Activated CD4-positive, alpha-beta memory T cell treated with anti-CD3 and anti-CD28 coated beads, Interleukin-2, amount 10 ng/mL, durations not matched to agents 7 days and 5 days (primary cell): Measurements from ENCODE around the gene LMTK2. TPM values are rescaled to one million over a fixed set of nuclear protein-coding genes. Genes with fewer than 3 reads are reported as not detected.

Source experiments
- CTCF ChIA-PET: fragments of 350-600 bp; sonication (Branson Sonifier 250); formaldehyde crosslinking; loops from one replicate; lab custom pipeline; 2021; ENCODE audit warnings: antibody characterized with exemption, inconsistent platforms; lab: Charles Lee
- POLR2A ChIA-PET: fragments of 350-600 bp; sonication (Branson Sonifier 250); formaldehyde crosslinking; loops from one replicate; lab custom pipeline; 2021; ENCODE audit warnings: antibody characterized with exemption; lab: Charles Lee
- DNase-seq: peaks from one replicate; pipeline ENCODE4 v3.0.0-alpha.2; 2020
- H3K27ac Mint-ChIP-seq: one replicate; pipeline ENCODE4 v1.8.0; 2021; ENCODE audit warnings: mild to moderate bottlenecking, mixed read lengths
- H3K27me3 Mint-ChIP-seq: one replicate; pipeline ENCODE4 v1.8.0; 2021; ENCODE audit warnings: mixed read lengths
- H3K36me3 Mint-ChIP-seq: one replicate; pipeline ENCODE4 v1.8.0; 2021; ENCODE audit warnings: low read depth, mixed read lengths
- H3K4me1 Mint-ChIP-seq: one replicate; pipeline ENCODE4 v1.8.0; 2021; ENCODE audit warnings: mixed read lengths
- H3K4me3 Mint-ChIP-seq: one replicate; pipeline ENCODE4 v1.8.0; 2021; ENCODE audit warnings: mild to moderate bottlenecking, mixed read lengths
- H3K9me3 Mint-ChIP-seq: one replicate; pipeline ENCODE4 v1.8.0; 2021; ENCODE audit warnings: mixed read lengths
- total RNA-seq, 2 experiments: library from RNA; stranded (reverse); gene quantifications; one replicate each; pipeline ENCODE4 v1.2.3, GENCODE V29; 2021

LMTK2 gene
- total RNA-seq, 2 experiments from 2014 or later = 10.0 to 11.6 TPM

GRCh38 chr7:98203964-98204605 is 97.4 kb downstream of the LMTK2 start:
- CTCF ChIA-PET = no interaction called here
- DNase-seq = no peak
- Mint-ChIP-seq H3K27me3 (no peaks in the 10 kb centered on the region), H3K9me3 (peaks cover 3% of the 10 kb centered on the region), H3K4me1 (peaks cover 40% of the 10 kb centered on the region), H3K4me3 (no peak overlapping the region), H3K27ac (no peak overlapping the region), H3K36me3 (peaks cover 28% of the 10 kb centered on the region)
- POLR2A ChIA-PET = interaction anchor here (1.7 to 3.0 kb wide), 2 partner anchors 8 to 47 kb away, joined by 4 to 33 read pairs; partner anchors contain the start of gene TECPR1

DNA sequence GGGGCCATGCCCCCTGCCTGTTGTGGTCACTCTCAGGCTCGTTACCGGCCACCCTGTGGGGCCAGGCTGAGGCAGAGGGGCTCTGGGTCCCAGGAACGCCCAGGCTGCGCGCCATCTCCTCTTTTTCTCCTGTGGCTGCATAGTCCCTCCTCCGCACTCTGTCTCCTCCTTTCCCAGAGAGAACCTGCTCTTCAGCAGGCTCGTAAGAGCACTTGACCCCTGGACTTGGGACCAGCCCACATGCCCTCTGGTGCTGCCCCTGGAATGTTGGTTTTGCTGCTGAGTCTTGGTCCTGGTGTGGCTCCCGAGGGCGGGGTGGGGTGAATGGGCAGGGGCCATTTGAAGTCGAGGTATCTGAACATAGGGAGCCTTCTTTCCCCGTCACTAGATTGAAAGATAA is 98.0 kb downstream of the LMTK2 start:
- Mint-ChIP-seq H3K27me3 (no peaks in the 10 kb centered on the region), H3K9me3 (no peaks in the 10 kb centered on the region), H3K36me3 (peaks cover 25% of the 10 kb centered on the region), H3K27ac (no peak overlapping the region), H3K4me3 (no peak overlapping the region), H3K4me1 (peaks cover 40% of the 10 kb centered on the region)
- DNase-seq = no peak
- ChIA-PET POLR2A (interaction anchor here (3.0 kb wide), 1 partner anchor 47 kb away, joined by 33 read pairs; the partner anchor contains the start of gene TECPR1), CTCF (no interaction called here)

- H3K36me3 Mint-ChIP-seq = peaks cover 22% of the 10 kb centered on the region
- DNase-seq = no peak
- ChIA-PET CTCF (no interaction called here), POLR2A (no interaction called here)
- no peak overlapping the region for H3K27ac Mint-ChIP-seq
- no peaks in the 10 kb centered on the region for H3K27me3 Mint-ChIP-seq
- H3K9me3 Mint-ChIP-seq = no peaks in the 10 kb centered on the region
- H3K4me1 Mint-ChIP-seq = peaks cover 37% of the 10 kb centered on the region
- H3K4me3 Mint-ChIP-seq = no peak overlapping the region
Measured at GRCh38 chr7:98205162-98205845, 98.6 kb downstream of the LMTK2 start.

DNA sequence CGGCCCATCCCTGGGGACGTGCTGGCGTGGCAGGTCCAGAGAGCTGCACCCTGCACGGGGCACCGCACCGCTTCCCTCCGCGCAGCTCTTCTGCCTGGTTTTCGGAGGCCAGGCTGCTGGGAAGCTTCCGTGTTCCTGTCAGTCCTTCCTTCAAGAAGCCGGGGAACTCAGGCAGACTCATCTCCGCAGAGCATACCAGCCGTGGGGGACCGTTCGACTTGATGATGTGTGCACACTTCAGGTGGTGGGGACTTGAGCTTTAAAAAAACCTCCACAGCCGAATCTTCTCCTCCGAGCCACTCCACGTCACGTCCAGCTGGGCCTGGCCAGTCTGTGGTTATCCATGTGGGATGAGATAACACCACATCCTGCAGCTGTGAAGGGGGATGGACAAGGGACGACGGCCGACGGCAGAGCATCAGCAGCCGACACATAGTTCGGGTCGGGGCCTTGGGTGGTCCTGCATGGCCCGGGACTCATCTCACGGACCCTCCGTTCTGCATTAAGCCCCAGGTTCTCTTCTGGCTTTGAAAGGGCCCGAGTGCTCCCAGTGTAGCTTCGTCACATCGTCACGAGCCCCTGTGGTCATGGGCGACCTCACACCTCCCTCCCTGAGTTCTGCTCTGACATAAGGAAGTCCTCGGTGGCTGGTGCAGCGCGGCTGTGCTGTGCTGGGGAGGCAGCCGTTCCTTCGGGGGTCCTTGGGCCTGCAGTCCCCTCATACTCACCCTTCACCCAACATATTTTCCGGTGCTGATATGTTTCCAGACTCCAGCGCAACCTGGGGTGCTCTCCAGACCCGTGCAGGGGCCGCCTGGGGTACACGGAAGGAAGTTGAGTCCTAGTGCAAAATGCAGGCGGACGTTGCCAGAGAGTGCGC is 100.0 kb downstream of the LMTK2 start:
- POLR2A ChIA-PET = no interaction called here
- CTCF ChIA-PET = no interaction called here
- H3K27me3 Mint-ChIP-seq = no peaks in the 10 kb centered on the region
- no peak overlapping the region for H3K4me3 Mint-ChIP-seq
- peaks cover 22% of the 10 kb centered on the region for H3K36me3 Mint-ChIP-seq
- no peak for DNase-seq
- H3K9me3 Mint-ChIP-seq = no peaks in the 10 kb centered on the region
- no peak overlapping the region for H3K27ac Mint-ChIP-seq
- peaks cover 26% of the 10 kb centered on the region for H3K4me1 Mint-ChIP-seq

GRCh38 chr7:98209166-98209920 is 102.7 kb downstream of the LMTK2 start:
- CTCF ChIA-PET = no interaction called here
- Mint-ChIP-seq H3K27ac (no peak overlapping the region), H3K4me1 (peaks cover 9% of the 10 kb centered on the region), H3K4me3 (no peak overlapping the region), H3K27me3 (no peaks in the 10 kb centered on the region), H3K36me3 (peaks cover 11% of the 10 kb centered on the region), H3K9me3 (no peaks in the 10 kb centered on the region)
- DNase-seq = no peak
- POLR2A ChIA-PET = no interaction called here

- Mint-ChIP-seq H3K9me3 (no peaks in the 10 kb centered on the region), H3K4me3 (no peak overlapping the region), H3K4me1 (peaks cover 5% of the 10 kb centered on the region), H3K27ac (no peak overlapping the region), H3K36me3 (peaks cover 5% of the 10 kb centered on the region), H3K27me3 (no peaks in the 10 kb centered on the region)
- POLR2A ChIA-PET = no interaction called here
- DNase-seq = no peak
- CTCF ChIA-PET = no interaction called here
Measured at GRCh38 chr7:98210513-98211220, 104.0 kb downstream of the LMTK2 start.

- Mint-ChIP-seq H3K27me3 (no peaks in the 10 kb centered on the region), H3K4me1 (peaks cover 5% of the 10 kb centered on the region), H3K4me3 (peak within 1 kb of the TSS; percentile 43), H3K36me3 (peaks cover 1% of the 10 kb centered on the region), H3K27ac (no peak within 1 kb of the TSS), H3K9me3 (no peaks in the 10 kb centered on the region)
- ChIA-PET CTCF (no interaction called here), POLR2A (no interaction called here)
- peak; percentile 33 for DNase-seq
Measured at GRCh38 chr7:98211221-98211675, 104.6 kb downstream of the LMTK2 start, which contains the start of gene BHLHA15. Gene BHLHA15, plus strand, starts transcription at chr7:98211439. Its CDS starts 871 bp downstream, at chr7:98212310.

DNA sequence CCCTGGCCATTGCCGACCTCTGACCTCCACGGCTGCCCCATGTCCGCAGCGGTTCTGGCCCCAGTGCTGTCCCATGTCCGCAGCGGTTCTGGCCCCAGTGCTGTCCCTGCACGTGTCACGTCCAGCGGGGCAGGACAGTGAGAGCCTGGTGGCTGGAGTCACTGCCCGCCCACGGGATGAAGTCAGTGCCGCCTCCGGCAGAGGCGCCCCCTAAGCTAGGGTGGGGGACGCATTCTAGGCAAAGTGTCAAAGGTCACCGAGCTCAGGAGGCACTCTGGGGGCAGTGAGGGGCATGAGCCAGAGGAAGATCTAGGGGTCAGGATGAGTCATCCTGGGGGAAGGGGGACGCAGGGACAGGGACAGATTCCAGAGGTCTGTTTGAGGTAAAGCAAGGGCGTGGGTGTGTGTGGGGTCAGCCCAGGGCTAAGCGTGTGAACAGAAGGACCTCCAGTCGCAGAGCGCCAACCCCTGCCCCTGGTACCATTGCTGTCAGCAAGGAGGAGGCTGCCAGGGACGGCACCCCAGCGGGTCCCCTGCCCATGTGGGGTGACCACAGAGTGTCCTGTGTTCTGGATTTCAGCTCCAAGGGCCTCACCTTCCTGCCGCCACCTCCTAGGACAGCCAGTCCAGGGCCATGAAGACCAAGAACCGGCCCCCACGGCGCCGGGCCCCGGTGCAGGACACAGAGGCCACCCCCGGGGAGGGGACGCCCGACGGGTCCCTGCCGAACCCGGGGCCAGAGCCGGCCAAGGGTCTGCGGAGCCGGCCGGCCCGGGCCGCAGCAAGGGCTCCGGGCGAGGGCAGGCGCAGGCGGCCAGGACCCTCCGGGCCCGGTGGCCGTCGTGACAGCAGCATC is 105.2 kb downstream of the LMTK2 start:
- Mint-ChIP-seq H3K4me1 (peaks cover 5% of the 10 kb centered on the region), H3K36me3 (peaks cover 3% of the 10 kb centered on the region), H3K9me3 (no peaks in the 10 kb centered on the region), H3K27me3 (no peaks in the 10 kb centered on the region), H3K27ac (no peak overlapping the region), H3K4me3 (peak overlapping the region; percentile 43)
- no peak for DNase-seq
- ChIA-PET CTCF (no interaction called here), POLR2A (interaction anchor here (1.1 kb wide), 1 partner anchor 9 kb away, joined by 4 read pairs; no protein-coding TSS in a partner anchor)

GRCh38 chr7:98212532-98213041 is 105.9 kb downstream of the LMTK2 start:
- no peaks in the 10 kb centered on the region for H3K27me3 Mint-ChIP-seq
- no peak overlapping the region for H3K4me3 Mint-ChIP-seq
- ChIA-PET CTCF (no interaction called here), POLR2A (interaction anchor here (1.1 kb wide), 1 partner anchor 9 kb away, joined by 4 read pairs; no protein-coding TSS in a partner anchor)
- peaks cover 5% of the 10 kb centered on the region for H3K4me1 Mint-ChIP-seq
- DNase-seq = no peak
- H3K36me3 Mint-ChIP-seq = peaks cover 3% of the 10 kb centered on the region
- no peaks in the 10 kb centered on the region for H3K9me3 Mint-ChIP-seq
- no peak overlapping the region for H3K27ac Mint-ChIP-seq

GRCh38 chr7:98213296-98213887 is 106.7 kb downstream of the LMTK2 start:
- H3K4me1 Mint-ChIP-seq = peaks cover 9% of the 10 kb centered on the region
- H3K27me3 Mint-ChIP-seq = no peaks in the 10 kb centered on the region
- POLR2A ChIA-PET = interaction anchor here (1.0 kb wide), 2 partner anchors 11 to 37 kb away, joined by 3 read pairs; no protein-coding TSS in a partner anchor
- no peak overlapping the region for H3K4me3 Mint-ChIP-seq
- H3K27ac Mint-ChIP-seq = no peak overlapping the region
- CTCF ChIA-PET = no interaction called here
- peaks cover 3% of the 10 kb centered on the region for H3K36me3 Mint-ChIP-seq
- no peak for DNase-seq
- no peaks in the 10 kb centered on the region for H3K9me3 Mint-ChIP-seq
